ENCODE data around the gene PIGBOS1.

- TF ChIP-seq EZH2 (IDR thresholded peaks at IDR 0.05; ENCODE audit: borderline replicate concordance, low read depth, low read length, severe bottlenecking): no peak
- TF ChIP-seq, protein P1, sequence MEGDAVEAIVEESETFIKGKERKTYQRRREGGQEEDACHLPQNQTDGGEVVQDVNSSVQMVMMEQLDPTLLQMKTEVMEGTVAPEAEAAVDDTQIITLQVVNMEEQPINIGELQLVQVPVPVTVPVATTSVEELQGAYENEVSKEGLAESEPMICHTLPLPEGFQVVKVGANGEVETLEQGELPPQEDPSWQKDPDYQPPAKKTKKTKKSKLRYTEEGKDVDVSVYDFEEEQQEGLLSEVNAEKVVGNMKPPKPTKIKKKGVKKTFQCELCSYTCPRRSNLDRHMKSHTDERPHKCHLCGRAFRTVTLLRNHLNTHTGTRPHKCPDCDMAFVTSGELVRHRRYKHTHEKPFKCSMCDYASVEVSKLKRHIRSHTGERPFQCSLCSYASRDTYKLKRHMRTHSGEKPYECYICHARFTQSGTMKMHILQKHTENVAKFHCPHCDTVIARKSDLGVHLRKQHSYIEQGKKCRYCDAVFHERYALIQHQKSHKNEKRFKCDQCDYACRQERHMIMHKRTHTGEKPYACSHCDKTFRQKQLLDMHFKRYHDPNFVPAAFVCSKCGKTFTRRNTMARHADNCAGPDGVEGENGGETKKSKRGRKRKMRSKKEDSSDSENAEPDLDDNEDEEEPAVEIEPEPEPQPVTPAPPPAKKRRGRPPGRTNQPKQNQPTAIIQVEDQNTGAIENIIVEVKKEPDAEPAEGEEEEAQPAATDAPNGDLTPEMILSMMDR (IDR thresholded peaks at IDR 0.05; ENCODE audit: extremely low read depth in 1 of 2, insufficient read depth in 1 of 2, low read depth in 1 of 2, low read length in 2 of 2): no peak
- no peak for TF ChIP-seq POLR2AphosphoS5 (IDR thresholded peaks at IDR 0.05; ENCODE audit: insufficient read depth, low read depth, low read length)
- TF ChIP-seq FOS (IDR thresholded peaks at IDR 0.05; ENCODE audit: borderline replicate concordance, insufficient read depth, low read length): no peak
- TF ChIP-seq POLR2A (IDR thresholded peaks at IDR 0.05; ENCODE audit: low read depth, low read length): no peak
Observed at GRCh38 chr15:55348281-55348778, 29.4 kb upstream of the PIGBOS1 start.
